A673 (cell line): ENCODE results near the gene PALLD.

ENCODE experiments used
- CTCF ChIP-seq: fragments of 300-800, 200-600 bp; sonication (generic); conservative IDR thresholded peaks from 2 replicates; pipeline ENCODE4 v1.5.1; 2017; ENCODE audit warnings: low read depth, mild to moderate bottlenecking, antibody characterized with exemption, low read length, moderate library complexity, mixed read lengths
- EZH2 ChIP-seq: fragments of 200-600 bp; sonication (generic); IDR thresholded peaks from 2 replicates; pipeline ENCODE4 v1.6.1; 2017; ENCODE audit warnings: borderline replicate concordance, low read depth, mild to moderate bottlenecking, mixed read lengths, antibody characterized with exemption, low read length; ENCODE audit not compliant: poor library complexity, severe bottlenecking

DNA sequence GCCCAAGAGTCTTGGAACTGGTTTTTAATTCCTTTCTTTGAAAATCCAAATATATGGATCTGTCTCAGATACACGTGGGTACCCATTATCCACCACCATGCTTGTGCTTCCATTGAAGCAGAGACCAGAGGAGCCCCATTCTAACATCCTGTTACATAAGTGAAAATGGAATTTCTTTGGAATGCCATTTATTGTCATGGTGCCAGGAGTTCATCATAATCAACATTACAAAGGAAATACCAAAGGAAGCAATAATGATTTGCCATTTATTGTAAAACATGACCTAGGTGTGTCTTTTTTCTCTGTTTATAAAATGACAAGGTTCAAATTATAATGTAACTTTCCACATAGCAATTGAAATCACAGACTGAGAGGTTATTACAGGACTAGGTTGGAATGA is 61.7 kb downstream of the PALLD start:
- TF ChIP-seq CTCF (no peak), EZH2 (no peak)
